HEK293 (cell line): ENCODE measurements around the gene MCM5.

ENCODE experiments used
- ATF2 ChIP-seq: fragments of 450-650 bp; formaldehyde crosslinking; IDR thresholded peaks from 2 replicates; pipeline ENCODE4 v1.5.1; 2016; ENCODE audit warnings: missing biosample characterization, missing genetic modification characterization, low read depth
- IKZF3 ChIP-seq: fragments of 450-650 bp; IDR thresholded peaks from 2 replicates; pipeline ENCODE4 v1.5.0; 2018; ENCODE audit warnings: missing biosample characterization, mild to moderate bottlenecking, missing genetic modification characterization, moderate library complexity
- SALL2 ChIP-seq: fragments of 450-650 bp; formaldehyde crosslinking; IDR thresholded peaks from 2 replicates; pipeline ENCODE4 v1.5.0; 2017; ENCODE audit warnings: missing biosample characterization, mild to moderate bottlenecking, missing genetic modification characterization, borderline replicate concordance
- SCRT2 ChIP-seq: fragments of 450-650 bp; formaldehyde crosslinking; IDR thresholded peaks from 2 replicates; pipeline ENCODE4 v1.5.1; 2016; ENCODE audit warnings: missing biosample characterization, missing genetic modification characterization
- SETDB1 ChIP-seq: IDR thresholded peaks from one replicate; pipeline ENCODE4 v1.6.1; 2017; ENCODE audit warnings: mild to moderate bottlenecking, low read length, moderate library complexity, mixed read lengths; ENCODE audit not compliant: insufficient read length
- TSHZ1 ChIP-seq: fragments of 450-650 bp; formaldehyde crosslinking; IDR thresholded peaks from 2 replicates; pipeline ENCODE4 v1.5.1; 2016; ENCODE audit warnings: missing biosample characterization, missing genetic modification characterization, borderline replicate concordance
- ZBTB44 ChIP-seq: fragments of 450-650 bp; IDR thresholded peaks from 2 replicates; pipeline ENCODE4 v1.5.1; 2018; ENCODE audit warnings: missing biosample characterization, mild to moderate bottlenecking, missing genetic modification characterization
- ZFP3 ChIP-seq: fragments of 450-650 bp; formaldehyde crosslinking; IDR thresholded peaks from 2 replicates; pipeline ENCODE4 v1.5.1; 2016; ENCODE audit warnings: low read depth, missing biosample characterization, missing genetic modification characterization
- ZNF138 ChIP-seq: fragments of 450-650 bp; formaldehyde crosslinking; IDR thresholded peaks from 2 replicates; pipeline ENCODE4 v1.5.1; 2016; ENCODE audit warnings: missing biosample characterization, missing genetic modification characterization, borderline replicate concordance
- ZNF174 ChIP-seq: fragments of 450-650 bp; formaldehyde crosslinking; IDR thresholded peaks from 2 replicates; pipeline ENCODE4 v1.5.0; 2017; ENCODE audit warnings: missing biosample characterization, mild to moderate bottlenecking, missing genetic modification characterization
- ZNF202 ChIP-seq: fragments of 450-650 bp; formaldehyde crosslinking; IDR thresholded peaks from 2 replicates; pipeline ENCODE4 v1.5.1; 2016; ENCODE audit warnings: missing biosample characterization, missing genetic modification characterization, borderline replicate concordance
- ZNF211 ChIP-seq: fragments of 450-650 bp; formaldehyde crosslinking; IDR thresholded peaks from 2 replicates; pipeline ENCODE4 v1.5.1; 2016; ENCODE audit warnings: low read depth, missing biosample characterization, missing genetic modification characterization
- ZNF311 ChIP-seq: fragments of 450-650 bp; formaldehyde crosslinking; IDR thresholded peaks from 2 replicates; pipeline ENCODE4 v1.5.1; 2017; ENCODE audit warnings: missing biosample characterization, missing genetic modification characterization, borderline replicate concordance
- ZNF354C ChIP-seq: fragments of 450-650 bp; formaldehyde crosslinking; IDR thresholded peaks from 2 replicates; pipeline ENCODE4 v1.5.1; 2016; ENCODE audit warnings: missing biosample characterization, missing genetic modification characterization, low read depth, borderline replicate concordance
- ZNF398 ChIP-seq: fragments of 450-650 bp; formaldehyde crosslinking; IDR thresholded peaks from 2 replicates; pipeline ENCODE4 v1.5.1; 2017; ENCODE audit warnings: missing biosample characterization, missing genetic modification characterization
- ZNF404 ChIP-seq: fragments of 450-650 bp; formaldehyde crosslinking; IDR thresholded peaks from 2 replicates; pipeline ENCODE4 v1.5.1; 2017; ENCODE audit warnings: missing biosample characterization, missing genetic modification characterization
- ZNF416 ChIP-seq: fragments of 450-650 bp; formaldehyde crosslinking; IDR thresholded peaks from 2 replicates; pipeline ENCODE4 v1.5.1; 2016; ENCODE audit warnings: missing biosample characterization, missing genetic modification characterization
- ZNF426 ChIP-seq: fragments of 450-650 bp; formaldehyde crosslinking; IDR thresholded peaks from 2 replicates; pipeline ENCODE4 v1.5.1; 2017; ENCODE audit warnings: missing biosample characterization, missing genetic modification characterization, mild to moderate bottlenecking, inconsistent platforms, moderate library complexity
- ZNF501 ChIP-seq: fragments of 450-650 bp; formaldehyde crosslinking; IDR thresholded peaks from 2 replicates; pipeline ENCODE4 v1.5.1; 2016; ENCODE audit warnings: missing biosample characterization, missing genetic modification characterization
- ZNF514 ChIP-seq: fragments of 450-650 bp; formaldehyde crosslinking; IDR thresholded peaks from 2 replicates; pipeline ENCODE4 v1.5.1; 2016; ENCODE audit warnings: missing biosample characterization, missing genetic modification characterization
- ZNF521 ChIP-seq: fragments of 450-650 bp; formaldehyde crosslinking; IDR thresholded peaks from 2 replicates; pipeline ENCODE4 v1.5.1; 2017; ENCODE audit warnings: missing biosample characterization, mild to moderate bottlenecking, missing genetic modification characterization
- ZNF561 ChIP-seq: fragments of 450-650 bp; IDR thresholded peaks from 2 replicates; pipeline ENCODE4 v1.5.1; 2018; ENCODE audit warnings: missing biosample characterization, missing genetic modification characterization, borderline replicate concordance
- ZNF624 ChIP-seq: fragments of 450-650 bp; formaldehyde crosslinking; IDR thresholded peaks from 2 replicates; pipeline ENCODE4 v1.5.1; 2017; ENCODE audit warnings: missing biosample characterization, missing genetic modification characterization
- ZNF658 ChIP-seq: fragments of 450-650 bp; formaldehyde crosslinking; IDR thresholded peaks from 2 replicates; pipeline ENCODE4; 2016; ENCODE audit warnings: missing biosample characterization, missing genetic modification characterization
- ZNF670 ChIP-seq: fragments of 450-650 bp; formaldehyde crosslinking; IDR thresholded peaks from 2 replicates; pipeline ENCODE4 v1.5.1; 2016; ENCODE audit warnings: missing biosample characterization, missing genetic modification characterization, low read depth
- ZNF701 ChIP-seq: fragments of 450-650 bp; formaldehyde crosslinking; IDR thresholded peaks from 2 replicates; pipeline ENCODE4 v1.5.1; 2016; ENCODE audit warnings: missing biosample characterization, missing genetic modification characterization
- ZNF768 ChIP-seq: fragments of 450-650 bp; formaldehyde crosslinking; IDR thresholded peaks from 2 replicates; pipeline ENCODE4 v1.5.1; 2018; ENCODE audit warnings: missing biosample characterization, mild to moderate bottlenecking, missing genetic modification characterization
- ZSCAN18 ChIP-seq: fragments of 450-650 bp; formaldehyde crosslinking; IDR thresholded peaks from 2 replicates; pipeline ENCODE4 v1.5.1; 2016; ENCODE audit warnings: missing biosample characterization, missing genetic modification characterization

MCM5 gene

GRCh38 chr22:35380537-35381423, 19.2 kb upstream of the MCM5 start, which contains the start of gene HMOX1 (continued):
- TF ChIP-seq ATF2, result no peak
- no peak for TF ChIP-seq ZNF138 (tag by site-specific recombination)
- TF ChIP-seq TSHZ1 (tag by site-specific recombination), result peak; percentile 49; the same call in 1 of the 2 replicates
- TF ChIP-seq ZNF416 (tag by site-specific recombination), result no peak
- TF ChIP-seq SALL2 (tag by site-specific recombination), result no peak
- no peak for TF ChIP-seq ZFP3
- TF ChIP-seq ZNF398 (tag by site-specific recombination), result peak; percentile 83
- TF ChIP-seq ZNF701 (tag by site-specific recombination), result no peak
- no peak for TF ChIP-seq SETDB1
- no peak for TF ChIP-seq IKZF3 (tag by site-specific recombination)
- TF ChIP-seq ZNF426 (tag by site-specific recombination), result no peak
- TF ChIP-seq ZNF354C (tag by site-specific recombination), result no peak
- TF ChIP-seq ZNF561 (tag by site-specific recombination), result no peak
- no peak for TF ChIP-seq ZNF211 (tag by site-specific recombination)
- TF ChIP-seq SCRT2 (tag by site-specific recombination), result 0 out of 2 replicates have a peak, but pooled peaks have one; percentile 20
- TF ChIP-seq ZNF521 (tag by site-specific recombination), result no peak
- TF ChIP-seq ZNF514 (tag by site-specific recombination), result no peak
- no peak for TF ChIP-seq ZNF768
- TF ChIP-seq ZNF670 (tag by site-specific recombination), result no peak
- TF ChIP-seq ZNF174 (tag by site-specific recombination), result no peak
- TF ChIP-seq ZNF202, result no peak
- TF ChIP-seq ZNF658, result no peak
- TF ChIP-seq ZNF311 (tag by site-specific recombination), result no peak
- TF ChIP-seq ZNF624 (tag by site-specific recombination), result no peak
- TF ChIP-seq ZBTB44, result no peak
- TF ChIP-seq ZNF501 (tag by site-specific recombination), result no peak; the same call in 1 of the 2 replicates
- no peak for TF ChIP-seq ZNF404 (tag by site-specific recombination)
- TF ChIP-seq ZSCAN18 (tag by site-specific recombination), result 0 out of 2 replicates have a peak, but pooled peaks have one; percentile 49
